Measurements from ENCODE around the gene PGGHG.
"Not testable (repeated sequence)": the region's sequence is repeated elsewhere in the genome, so short reads cannot be mapped to it uniquely, and the experiment has no call there.

PGGHG gene

DNA sequence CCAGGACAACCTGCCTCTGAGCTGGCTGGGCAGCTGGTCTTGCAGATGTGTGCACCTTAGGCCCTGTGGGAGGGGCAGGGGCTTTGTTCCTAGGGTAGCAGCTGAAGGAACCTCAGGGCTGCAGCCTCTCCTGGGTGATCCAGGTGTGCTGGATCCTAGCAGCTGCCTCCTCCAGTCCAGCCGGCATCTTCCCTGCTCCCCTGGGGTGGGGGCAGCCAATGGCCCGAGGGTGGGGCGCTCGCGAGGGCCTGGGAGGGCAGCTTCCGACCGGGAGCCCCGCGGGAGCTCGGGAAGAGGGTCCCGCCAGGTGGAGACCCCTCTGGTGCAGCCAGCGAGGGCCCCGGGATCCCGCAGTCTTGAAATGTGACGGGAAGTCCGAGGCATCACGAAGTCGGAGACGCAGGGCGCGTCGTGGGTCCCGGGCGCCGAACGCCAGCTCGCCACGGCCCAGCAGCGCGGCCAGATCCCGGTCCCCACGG, 26.6 kb downstream of the PGGHG start:
- no peak for DNase-seq

- no peak for DNase-seq
These were observed 27.2 kb downstream of the PGGHG start for GRCh38 chr11:316031-316701.

DNA sequence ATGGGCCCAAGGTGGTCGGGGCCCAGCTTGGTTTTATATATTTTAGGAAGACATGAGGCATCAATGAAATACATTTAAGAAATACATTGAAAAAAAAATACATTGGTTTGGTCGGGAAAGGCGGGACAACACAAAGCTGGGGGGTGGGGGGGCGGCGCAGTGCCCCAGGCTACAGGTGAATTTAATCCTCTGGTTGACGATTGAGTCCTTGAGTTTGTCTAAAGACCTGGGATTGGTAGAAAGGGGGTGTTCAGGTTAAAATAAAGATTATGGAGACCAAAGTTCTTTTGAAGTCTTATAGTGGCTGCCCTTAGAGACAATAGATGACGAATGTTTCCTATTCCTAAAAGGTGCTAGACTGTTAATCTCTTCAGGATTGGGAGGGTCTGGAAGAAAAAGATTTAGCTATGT, 28.0 kb downstream of the PGGHG start:
- DNase-seq = no peak

GRCh38 chr11:317668-318404, 28.9 kb downstream of the PGGHG start:
- DNase-seq = not testable (repeated sequence)

GRCh38 chr11:318405-319120, 29.6 kb downstream of the PGGHG start:
- DNase-seq = not testable (repeated sequence)

DNA sequence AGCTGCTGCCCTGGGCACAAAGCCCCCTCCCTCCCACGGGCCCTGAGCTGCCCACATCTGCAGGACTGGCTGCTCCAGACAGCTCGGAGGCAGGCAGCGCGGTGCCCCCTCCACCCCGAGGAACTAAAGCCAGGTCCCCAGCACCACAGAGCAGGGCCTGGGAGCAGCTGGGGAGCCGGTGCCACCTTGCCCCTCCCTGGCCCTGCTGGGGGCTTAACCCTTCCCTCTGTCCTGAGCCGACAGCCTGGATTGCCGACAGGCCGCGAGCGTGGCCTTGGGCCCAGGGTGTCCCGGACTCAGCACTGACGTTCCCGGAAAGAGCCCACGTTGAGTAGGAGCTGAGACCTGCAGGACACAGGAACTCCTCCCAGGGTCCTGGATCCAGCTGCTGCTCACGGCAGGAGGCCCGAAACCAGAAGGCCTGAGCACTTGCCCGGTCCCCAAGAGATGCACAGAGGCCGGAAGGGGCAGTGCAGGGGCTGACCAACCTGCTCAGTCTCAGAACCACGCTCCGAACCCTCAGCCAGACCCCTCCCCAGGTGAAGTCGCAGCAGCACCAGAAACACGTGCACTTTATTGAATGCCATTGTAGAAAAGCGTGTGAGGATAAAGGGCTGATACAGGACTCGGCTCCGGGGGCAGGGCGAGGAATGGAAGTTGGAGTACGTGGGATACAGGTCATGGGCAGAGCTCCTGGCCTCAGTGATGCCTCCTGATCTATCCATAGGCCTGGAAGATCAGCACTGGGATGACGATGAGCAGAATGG, 30.4 kb downstream of the PGGHG start:
- DNase-seq = not testable (repeated sequence)

- not testable (repeated sequence) for DNase-seq
These were observed 31.0 kb downstream of the PGGHG start for GRCh38 chr11:319888-320273.

DNA sequence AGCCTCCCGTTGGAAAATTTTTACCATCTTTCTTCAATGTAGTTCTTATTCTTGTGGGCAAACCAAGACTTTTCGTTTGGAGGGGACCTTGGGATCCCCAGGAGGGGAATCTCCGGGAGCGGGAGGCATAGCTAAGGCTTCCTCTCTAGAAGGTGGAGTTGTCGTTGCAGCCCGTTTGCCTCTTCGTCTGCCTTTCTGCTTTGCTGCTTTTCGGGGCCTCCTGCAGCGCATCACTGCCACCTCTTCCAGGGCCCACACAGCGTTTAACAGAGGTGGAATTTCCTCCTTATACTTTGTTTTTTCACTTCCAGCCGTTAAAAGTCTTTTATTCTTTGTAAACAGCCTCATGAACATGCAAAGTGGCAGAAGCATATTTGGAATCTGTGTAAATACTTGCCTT, 35.2 kb downstream of the PGGHG start:
- no peak for DNase-seq

- not testable (repeated sequence) for DNase-seq
These were observed 35.9 kb downstream of the PGGHG start for GRCh38 chr11:324593-325517.

- no peak for DNase-seq
These were observed 37.1 kb downstream of the PGGHG start for GRCh38 chr11:325796-326591.

- no peak for DNase-seq
These were observed 37.6 kb downstream of the PGGHG start for GRCh38 chr11:326592-326841.

- no peak for DNase-seq
These were observed 38.1 kb downstream of the PGGHG start for GRCh38 chr11:326842-327580.

DNA sequence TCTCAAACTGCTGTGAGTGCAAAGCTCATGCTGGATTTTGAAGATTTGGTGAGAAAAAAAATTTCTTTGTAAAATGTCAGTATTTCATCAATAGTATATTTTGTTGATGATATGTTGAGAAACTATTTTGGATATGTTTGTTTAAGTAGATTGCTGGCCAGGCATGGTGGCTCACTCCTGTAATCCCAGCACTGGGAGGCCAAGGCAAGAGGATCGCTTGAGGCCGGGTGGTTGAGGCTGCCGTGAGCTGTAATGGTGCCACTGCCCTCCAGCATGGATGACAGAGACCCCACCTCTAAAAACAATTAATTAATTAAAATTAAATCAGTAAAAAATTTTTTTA, 38.6 kb downstream of the PGGHG start:
- no peak for DNase-seq

DNA sequence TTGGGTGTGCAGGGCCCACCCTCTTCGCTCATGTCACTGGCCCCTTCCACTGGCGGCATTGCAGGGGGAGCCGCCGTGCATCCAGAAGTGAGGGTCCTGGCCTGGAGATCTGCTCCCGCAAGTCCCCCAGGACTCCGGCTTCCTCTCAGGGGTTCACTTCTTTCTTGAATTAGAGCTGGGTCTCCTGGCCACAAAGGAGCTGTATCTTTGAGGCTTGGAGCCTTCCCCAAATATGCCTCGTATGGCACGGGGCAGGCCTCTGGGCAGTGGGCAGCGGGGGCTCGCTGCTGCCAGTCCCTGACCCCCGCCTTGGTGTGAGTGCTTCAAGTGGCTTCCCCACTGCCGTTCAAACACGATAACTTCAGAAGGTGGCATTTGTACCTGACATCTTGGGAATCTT, 39.1 kb downstream of the PGGHG start:
- no peak for DNase-seq

DNA sequence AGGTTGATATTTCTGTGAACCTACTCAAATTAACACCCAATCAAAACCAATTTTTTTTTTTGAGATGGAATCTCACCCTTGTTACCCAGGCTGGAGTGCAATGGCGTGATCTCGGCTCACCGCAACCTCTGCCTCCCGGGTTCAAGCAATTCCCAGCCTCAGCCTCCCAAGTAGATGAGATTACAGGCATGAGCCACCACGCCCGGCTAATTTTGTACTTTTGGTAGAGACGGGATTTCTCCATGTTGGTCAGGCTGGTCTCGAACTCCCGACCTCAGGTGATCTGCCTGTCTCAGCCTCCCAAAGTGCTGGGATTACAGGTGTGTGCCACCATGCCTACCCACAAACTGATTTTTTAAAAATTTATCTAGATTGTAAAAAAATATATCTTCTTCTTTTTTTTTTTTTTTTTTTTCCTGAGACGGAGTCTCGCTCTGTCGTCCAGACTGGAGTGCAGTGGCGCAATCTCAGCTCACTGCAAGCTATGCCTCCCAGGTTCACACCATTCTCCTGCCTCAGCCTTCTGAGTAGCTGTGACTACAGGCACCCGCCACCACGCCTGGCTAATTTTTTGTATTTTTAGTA, 39.7 kb downstream of the PGGHG start:
- not testable (repeated sequence) for DNase-seq

DNA sequence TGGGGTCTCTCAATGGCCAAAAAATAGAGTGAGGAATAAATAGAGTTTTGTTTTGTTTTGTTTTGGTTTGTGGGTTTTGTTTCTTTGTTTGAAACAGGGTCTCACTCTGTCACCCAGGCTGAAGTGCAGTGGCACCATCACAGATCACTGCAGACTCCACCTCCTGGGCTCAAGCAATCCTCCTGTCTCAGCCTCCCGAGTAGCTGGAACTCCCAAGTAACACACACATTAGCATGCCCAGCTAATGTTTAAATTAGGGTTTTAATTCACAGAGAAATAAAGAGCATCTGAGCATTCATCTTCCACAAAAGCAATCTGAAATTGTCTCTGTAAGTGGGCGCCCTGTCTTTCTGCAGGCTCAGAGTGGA, 40.9 kb downstream of the PGGHG start:
- DNase-seq = no peak

- no peak for DNase-seq
These were observed 41.4 kb downstream of the PGGHG start for GRCh38 chr11:330307-330693.

DNA sequence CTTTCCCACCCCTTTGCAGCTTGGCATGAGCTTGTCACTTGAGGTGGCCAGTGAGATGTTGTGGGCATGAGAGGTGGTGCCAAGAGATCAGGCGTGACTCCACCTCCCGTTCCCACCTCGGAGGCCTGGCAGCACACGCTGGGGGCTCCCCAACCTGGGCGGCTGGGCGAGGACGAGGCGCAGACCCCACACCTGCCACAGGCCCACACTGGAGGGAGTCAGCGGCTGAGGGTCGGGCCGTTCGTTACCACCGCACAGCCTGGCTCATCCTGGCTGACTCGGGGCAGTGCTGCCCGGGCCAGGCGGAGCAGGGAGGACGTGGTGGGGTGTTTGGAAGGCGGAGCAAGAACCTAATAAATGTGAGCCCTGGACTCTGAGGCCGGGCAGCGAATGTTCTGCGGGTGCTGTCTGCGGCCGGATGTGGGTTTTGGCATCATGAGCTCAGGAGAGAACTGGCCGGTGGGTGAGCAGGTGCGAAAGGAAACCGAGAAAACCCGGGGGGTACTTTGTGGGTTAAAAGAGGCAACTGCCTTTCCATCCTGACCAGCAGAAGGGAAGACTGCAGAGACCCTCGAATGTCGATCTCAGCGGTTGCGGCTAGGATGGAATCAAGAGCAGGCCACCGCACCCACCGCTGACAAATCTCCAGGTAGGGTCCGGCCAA, 41.9 kb downstream of the PGGHG start:
- DNase-seq = no peak

GRCh38 chr11:331358-332060, 42.6 kb downstream of the PGGHG start:
- DNase-seq = no peak
